Aorta (tissue), 5 donors: ENCODE results near the gene FDX2. TPM values are rescaled to one million over a fixed set of nuclear protein-coding genes. Genes with fewer than 3 reads are reported as not detected.

Experiments used
- ATAC-seq: fragments of 200-7000 bp; cut with Tn5 transposase; one replicate; pipeline ENCODE4 v1.9.1; 2022; ENCODE audit warnings: moderate library complexity; ENCODE audit not compliant: low FRiP score
- DNase-seq, 2 donors: peaks; one replicate each; pipeline ENCODE4 v3.0.0-alpha.2; 2020
- H3K27ac ChIP-seq, 2 donors: one replicate each; pipeline ENCODE4 v1.5.1; 2013; ENCODE audit warnings: low read length in 2 of 2, mild to moderate bottlenecking in 2 of 2, moderate library complexity in 2 of 2, control low read depth in 1 of 2, inconsistent platforms in 1 of 2, low read depth in 1 of 2
- H3K27me3 ChIP-seq, 2 donors: one replicate each; pipeline ENCODE4 v1.6.1; 2013; ENCODE audit warnings: control low read depth in 1 of 2, low read length in 1 of 2, mild to moderate bottlenecking in 1 of 2, moderate library complexity in 1 of 2; ENCODE audit not compliant: insufficient read depth in 2 of 2, control insufficient read depth in 1 of 2
- H3K36me3 ChIP-seq, 2 donors: one replicate each; pipeline ENCODE4 v1.6.1; 2013; ENCODE audit warnings: control low read depth in 1 of 2, low read length in 1 of 2, mild to moderate bottlenecking in 1 of 2; ENCODE audit not compliant: insufficient read depth in 2 of 2, control insufficient read depth in 1 of 2
- H3K4me1 ChIP-seq, 2 donors: one replicate each; pipeline ENCODE4 v1.6.1; 2013; ENCODE audit warnings: low read length in 2 of 2, control low read depth in 1 of 2, mild to moderate bottlenecking in 1 of 2, moderate library complexity in 1 of 2; ENCODE audit not compliant: insufficient read depth in 2 of 2, control insufficient read depth in 1 of 2
- H3K4me3 ChIP-seq, 2 donors: one replicate each; pipeline ENCODE4 v1.5.1; 2013; ENCODE audit warnings: low read length in 2 of 2, control low read depth in 1 of 2, mild to moderate bottlenecking in 1 of 2
- H3K9me3 ChIP-seq: one replicate; pipeline ENCODE4 v1.6.1; 2013; ENCODE audit warnings: mild to moderate bottlenecking, low read length; ENCODE audit not compliant: control insufficient read depth
- WGBS, 2 donors: extraction: QIAGEN DNeasy Blood & Tissue Kit; methylation state at CpG; one replicate each; pipeline ENCODE4 v1.1.7; 2013; 5-methylcytosine and 5-hydroxymethylcytosine counted together
- intact Hi-C, 2 donors: fragments of 100-400 bp; cut with DNase I; formaldehyde crosslinking; loops; one replicate each; pipeline versions ENCODE4 v1.14.2 to v1.15.0; 2022
- long read RNA-seq, 2 donors: library from polyadenylated mRNA; unstranded; transcript quantifications; one replicate each; pipeline ENCODE4 v2.0.0, GENCODE V29; 2020 to 2021
- polyA plus RNA-seq, 2 donors: library from polyadenylated mRNA; stranded (reverse); fragments of 200-250 nt; gene quantifications; one replicate each; pipeline ENCODE4 v1.2.3, GENCODE V29; 2013
- total RNA-seq, 2 donors: library from RNA; stranded (reverse); fragmentation: NEBNext Ultra II Directional; extraction: Animal tissue kit (Norgen Biotek cat#: 25700); gene quantifications; one replicate each; pipeline ENCODE4 v1.2.1, GENCODE V29; 2021
- donor health status: healthy with polysubstance abuse.
- donor health status: Bipolar disorder and iron deficiency.
- donor health status: DM: no; HTN: no; CAD: no.
- donor health status: DM: no; HTN: no; CAD: no.
- donor health status: DM: yes; HTN: yes; CAD: no.

The FDX2 gene
- total RNA-seq (10 to 100 TPM in 1 of 2 donors, 1 to 10 TPM in 1; 7.5 to 17.3 TPM), polyA plus RNA-seq (10 to 100 TPM; 25.8 to 26.0 TPM)
- long read RNA-seq, donor 1, partial matches to known transcripts, result 0 of 4 reads
- long read RNA-seq, donor 1, other reads (novel, unspliced or antisense), result 0 of 4 reads
- long read RNA-seq, donor 2, transcript FDX2-202 (5 exons, 1,012 nt), result major isoform, 9 of 18 reads
- long read RNA-seq, donor 2, partial matches to known transcripts, result 6 of 18 reads
- long read RNA-seq, donor 2, other reads (novel, unspliced or antisense), result 1 of 18 reads

DNA sequence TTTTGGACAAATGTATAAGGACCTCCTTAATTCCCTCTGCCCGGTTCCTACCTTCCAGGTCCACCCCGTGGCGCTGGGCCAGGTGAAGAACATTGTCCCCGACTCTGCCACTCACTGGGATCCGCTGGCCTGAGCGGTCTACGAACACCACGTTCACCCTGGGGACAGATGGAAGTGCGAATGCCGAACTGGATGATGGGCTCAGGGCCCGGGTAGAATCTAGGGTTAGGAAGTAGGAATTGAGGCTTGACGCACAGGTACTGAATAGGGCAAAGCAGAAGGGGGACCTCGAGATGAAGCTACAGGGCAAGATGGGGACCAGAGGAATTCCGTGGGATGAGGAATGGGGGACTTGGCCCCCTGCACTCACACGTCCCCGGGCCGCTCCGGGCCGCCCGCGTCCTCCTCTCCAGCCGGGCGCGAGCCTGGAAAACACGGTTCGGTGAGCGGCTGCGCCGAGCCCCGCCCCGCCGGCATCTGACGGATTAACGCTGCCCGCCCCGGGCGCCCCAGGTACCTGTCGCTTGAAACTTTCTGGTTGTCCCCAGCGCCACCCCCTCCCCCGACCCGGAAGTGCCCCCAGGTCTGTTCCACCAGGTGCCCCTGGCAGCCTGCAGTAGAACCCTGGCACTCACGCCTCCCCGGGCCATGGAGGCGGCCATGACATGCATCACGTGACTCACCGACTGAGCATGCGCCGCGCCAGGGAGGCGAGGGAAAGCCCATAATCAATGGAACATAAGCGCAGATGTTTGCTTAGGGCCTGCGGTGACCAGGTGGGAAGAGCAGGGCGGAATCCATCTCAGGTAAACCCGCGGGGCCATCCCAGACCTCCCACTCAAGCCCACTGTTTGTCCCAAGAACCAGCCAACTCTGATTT lies at the start of gene FDX2:
FDX2 (minus strand) TSS at position 681 of the 880 bp plus-strand sequence; CDS start at position 662, 19 bp downstream.
- peaks cover 0 to 7% of the 10 kb centered on the region in 2 donors for H3K36me3 ChIP-seq
- H3K9me3 ChIP-seq, result no peaks in the 10 kb centered on the region
- H3K4me3 ChIP-seq, result peak within 1 kb of the TSS; percentile 39 to 75
- 1% methylated on average over 55 of the region's 55 CpGs for WGBS, 2 donors
- no peak within 1 kb of the TSS for H3K27ac ChIP-seq
- H3K27me3 ChIP-seq, result no peaks in the 10 kb centered on the region
- peak; percentile 90 for ATAC-seq
- peak; percentile 90 to 97 for DNase-seq
- intact Hi-C loops, result no loop called here
- no peaks in the 10 kb centered on the region for H3K4me1 ChIP-seq

DNA sequence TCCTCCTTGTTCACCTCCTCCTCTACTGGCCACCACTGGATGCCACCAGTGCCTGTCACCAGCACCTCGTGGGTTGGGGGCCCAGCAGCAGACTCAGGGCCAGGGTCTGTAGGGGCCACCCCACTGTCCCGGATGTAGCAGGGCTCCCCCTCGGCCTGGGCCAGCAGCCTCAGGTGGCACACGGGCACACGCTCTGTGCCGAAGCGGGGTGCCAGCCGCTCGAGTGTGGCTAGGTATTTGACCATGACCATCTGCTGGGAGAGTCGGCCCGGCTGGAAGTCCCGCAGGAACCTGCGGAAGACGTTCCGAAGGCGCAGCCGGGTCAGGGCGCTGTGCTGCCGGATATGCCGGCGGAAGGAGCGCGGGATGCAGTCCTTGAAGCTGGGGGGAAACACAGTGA lies 49.7 kb upstream of the FDX2 start:
- peaks cover 2 to 4% of the 10 kb centered on the region in 2 donors for H3K36me3 ChIP-seq
- 95 to 96% methylated on average over 23 of the region's 23 CpGs for WGBS, 2 donors
- H3K27me3 ChIP-seq, result no peaks in the 10 kb centered on the region
- H3K4me1 ChIP-seq, result no peaks in the 10 kb centered on the region
- no peaks in the 10 kb centered on the region for H3K9me3 ChIP-seq
- intact Hi-C loops, result no loop called here
- no peak for ATAC-seq
- H3K27ac ChIP-seq, result no peak overlapping the region
- DNase-seq, result no peak
- H3K4me3 ChIP-seq, result no peak overlapping the region

DNA sequence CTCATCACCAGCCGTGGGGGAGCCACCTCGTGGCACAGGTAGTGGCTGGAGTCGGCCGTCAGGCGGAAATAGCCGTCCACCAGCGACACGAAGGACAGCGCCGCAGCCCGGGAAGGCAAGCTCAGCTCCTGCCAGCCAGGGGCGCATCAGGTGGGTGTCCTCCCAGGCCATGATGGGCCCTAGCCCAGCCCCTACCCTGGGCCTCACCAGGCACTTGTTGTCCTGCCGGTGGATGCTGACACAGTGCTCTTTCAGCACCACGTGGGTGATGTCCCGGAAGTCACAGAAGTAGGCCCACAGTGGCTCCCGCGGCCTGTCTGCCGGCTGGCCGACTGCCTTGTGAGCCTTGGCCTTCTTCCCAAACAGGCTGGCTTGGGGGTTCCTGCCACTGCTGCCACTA lies 48.8 kb upstream of the FDX2 start:
- ATAC-seq, result no peak
- Histone ChIP-seq H3K27ac (no peak overlapping the region), H3K4me1 (no peaks in the 10 kb centered on the region), H3K4me3 (no peak overlapping the region), H3K36me3 (peaks cover 2 to 4% of the 10 kb centered on the region in 2 donors), H3K9me3 (no peaks in the 10 kb centered on the region), H3K27me3 (no peaks in the 10 kb centered on the region)
- DNase-seq, result no peak
- intact Hi-C loops, result no loop called here
- WGBS, 2 donors, result 60 to 67% methylated on average over 19 of the region's 19 CpGs

DNA sequence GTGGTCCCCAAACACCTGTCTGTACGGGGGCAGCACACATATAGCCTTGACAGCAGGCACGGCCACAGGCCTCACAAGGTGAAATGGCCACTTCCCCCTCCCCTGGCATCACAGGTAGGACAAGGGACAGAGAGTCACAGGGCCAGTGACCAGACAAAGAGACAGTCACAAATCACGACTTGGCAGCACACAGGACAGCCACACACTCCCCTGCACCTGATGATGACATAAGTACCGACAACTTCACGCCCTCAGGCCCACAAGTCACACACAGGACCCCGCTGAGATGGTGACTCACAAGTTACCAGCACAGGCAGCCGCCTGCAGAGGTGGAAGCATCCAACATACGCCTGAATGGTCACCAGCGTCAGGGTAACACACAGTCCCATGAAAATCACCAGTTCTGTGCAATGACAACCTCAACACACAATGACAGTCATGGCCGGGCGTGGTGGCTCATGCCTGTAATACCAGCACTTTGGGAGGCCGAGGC lies 48.0 kb upstream of the FDX2 start:
- peaks cover 2 to 4% of the 10 kb centered on the region in 2 donors for H3K36me3 ChIP-seq
- ATAC-seq, result no peak
- WGBS, 2 donors, result 93% methylated on average over 12 of the region's 12 CpGs

DNA sequence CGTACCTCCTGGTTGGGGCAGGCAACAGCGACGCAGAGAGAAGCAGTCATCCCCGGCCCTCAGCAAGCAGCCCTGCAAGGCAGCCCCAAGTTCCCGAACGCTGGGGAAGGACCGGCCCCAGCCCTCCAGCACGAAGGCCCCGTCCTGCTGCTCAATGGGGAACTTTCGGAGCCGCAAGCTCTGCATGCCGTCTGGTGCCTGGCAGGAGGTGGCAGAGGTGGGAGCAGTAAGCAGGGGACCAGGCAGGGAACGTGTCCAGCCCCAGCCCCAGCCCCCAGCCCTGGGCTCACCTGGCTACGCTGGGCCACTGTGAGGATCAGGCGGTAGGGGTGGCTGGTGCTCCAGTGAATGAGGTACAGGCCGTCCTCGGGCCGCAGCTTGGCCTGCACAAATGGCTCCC lies 46.4 kb upstream of the FDX2 start:
- no peak for DNase-seq
- Histone ChIP-seq H3K4me3 (no peak overlapping the region), H3K4me1 (no peaks in the 10 kb centered on the region), H3K27me3 (no peaks in the 10 kb centered on the region), H3K27ac (no peak overlapping the region), H3K9me3 (no peaks in the 10 kb centered on the region), H3K36me3 (peaks cover 2 to 4% of the 10 kb centered on the region in 2 donors)
- ATAC-seq, result no peak
- WGBS, 2 donors, result 93% methylated on average over 18 of the region's 18 CpGs
- intact Hi-C loops, result no loop called here

More for the DNA sequence above, 48.0 kb upstream of the FDX2 start:
- no peaks in the 10 kb centered on the region for H3K27me3 ChIP-seq
- no peak overlapping the region for H3K27ac ChIP-seq
- H3K4me3 ChIP-seq, result no peak overlapping the region
- no peak for DNase-seq
- no peaks in the 10 kb centered on the region for H3K9me3 ChIP-seq
- no peaks in the 10 kb centered on the region for H3K4me1 ChIP-seq
- intact Hi-C loops, result no loop called here

DNA sequence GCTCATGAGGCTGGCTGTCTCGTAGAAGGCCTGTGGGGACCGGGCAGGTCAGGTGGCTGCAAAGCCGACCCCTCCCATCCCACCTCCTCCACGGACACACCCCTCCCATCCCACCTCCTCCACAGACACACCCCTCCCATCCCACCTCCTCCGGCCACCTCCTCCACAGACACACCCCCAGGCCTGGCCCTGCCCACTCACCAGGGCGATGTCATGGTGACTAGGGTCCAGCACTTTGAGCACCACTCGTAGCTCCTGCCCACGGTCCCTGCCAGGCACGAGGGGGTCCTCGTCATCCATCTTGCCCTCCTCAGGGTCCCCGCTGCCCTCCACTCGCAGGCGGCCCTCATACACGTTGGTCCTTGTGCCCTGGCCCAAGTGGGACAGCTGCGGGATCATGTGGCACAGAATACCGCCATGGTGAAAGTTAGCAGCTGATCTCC lies 45.8 kb upstream of the FDX2 start:
- DNase-seq (no peak), ATAC-seq (no peak)
- Histone ChIP-seq H3K4me1 (no peaks in the 10 kb centered on the region), H3K27me3 (no peaks in the 10 kb centered on the region), H3K4me3 (no peak overlapping the region), H3K27ac (no peak overlapping the region), H3K36me3 (peaks cover 2 to 4% of the 10 kb centered on the region in 2 donors), H3K9me3 (no peaks in the 10 kb centered on the region)
- intact Hi-C loops, result no loop called here
- WGBS, 2 donors, result 84 to 85% methylated on average over 15 to 16 of the region's 16 CpGs

DNA sequence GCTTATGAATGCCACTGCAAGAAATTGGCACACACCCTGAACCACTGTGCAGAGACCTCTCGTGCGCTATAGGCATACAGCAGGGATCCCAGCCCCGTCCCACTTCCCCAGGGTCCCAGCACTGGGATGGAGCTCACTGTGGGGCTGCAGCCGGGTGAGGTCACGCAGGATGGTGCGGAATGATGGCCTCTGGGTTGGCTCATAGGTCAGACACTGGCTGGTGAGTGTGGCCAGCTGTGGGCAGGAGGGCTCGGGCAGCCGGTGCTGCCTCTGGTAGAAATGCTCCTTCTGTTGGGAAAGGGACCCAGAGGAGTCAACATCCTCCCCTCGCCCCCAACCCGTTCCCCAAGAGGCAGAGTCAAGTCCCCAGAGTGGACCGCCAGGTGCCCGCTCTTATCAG lies 40.6 kb upstream of the FDX2 start:
- no peak for DNase-seq
- no peaks in the 10 kb centered on the region for H3K27me3 ChIP-seq
- no peak for ATAC-seq
- no peak overlapping the region for H3K4me3 ChIP-seq
- no peak overlapping the region for H3K27ac ChIP-seq
- no peaks in the 10 kb centered on the region for H3K4me1 ChIP-seq
- intact Hi-C loops, result no loop called here
- H3K9me3 ChIP-seq, result no peaks in the 10 kb centered on the region
- no peaks in the 10 kb centered on the region for H3K36me3 ChIP-seq
- WGBS, 2 donors, result 89 to 93% methylated on average over 12 of the region's 12 CpGs

DNA sequence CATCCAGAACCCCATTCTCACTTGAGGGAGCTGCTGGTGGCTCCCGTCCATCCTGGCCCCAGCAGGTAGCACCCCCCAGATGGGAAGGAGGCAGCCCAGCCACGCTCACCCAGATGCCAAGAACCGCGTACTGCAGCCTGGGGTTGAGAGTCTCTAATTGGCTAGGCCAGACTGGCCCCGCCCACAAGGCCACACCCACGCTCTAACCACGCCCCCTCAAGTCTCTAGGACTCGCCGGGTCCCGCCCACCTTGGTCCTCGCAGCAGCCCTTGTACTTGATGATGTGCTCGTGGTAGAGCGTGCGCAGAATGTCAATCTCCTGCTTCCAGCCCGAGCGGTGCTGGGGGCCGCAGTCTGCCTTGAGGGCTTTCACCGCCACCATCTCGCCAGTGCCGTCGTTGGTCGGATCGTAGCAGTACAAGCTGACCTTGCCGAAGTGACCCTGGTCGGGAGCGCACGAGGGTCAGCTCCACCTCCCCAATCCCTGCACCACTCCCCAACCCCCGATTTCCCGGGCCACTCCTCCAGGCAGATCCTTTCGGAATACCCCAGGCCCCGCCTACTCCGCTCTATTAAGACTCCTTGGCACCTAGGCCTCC lies 38.1 kb upstream of the FDX2 start:
- ATAC-seq, result peak; percentile 34
- peak in 1 of 2 donors; percentile 83 for DNase-seq
- intact Hi-C loops, result no loop called here
- Histone ChIP-seq H3K9me3 (no peaks in the 10 kb centered on the region), H3K4me3 (no peak overlapping the region), H3K36me3 (no peaks in the 10 kb centered on the region), H3K4me1 (no peaks in the 10 kb centered on the region), H3K27me3 (no peaks in the 10 kb centered on the region), H3K27ac (no peak overlapping the region)
- 79 to 82% methylated on average over 32 of the region's 32 CpGs for WGBS, 2 donors
